Right lobe of liver (tissue), 6 donors: ENCODE data around the gene ZFPM1. TPM values are rescaled to one million over a fixed set of nuclear protein-coding genes. Genes with fewer than 3 reads are reported as not detected.

Experiments used
- ATAC-seq, 4 donors: fragments of 200-7000 bp; cut with Tn5 transposase; one replicate each; pipeline ENCODE4 v1.9.1; 2020; ENCODE audit warnings: mild to moderate bottlenecking in 4 of 4, moderate library complexity in 4 of 4
- DNase-seq, 3 donors: peaks; one replicate each; pipeline ENCODE4 v3.0.0-alpha.2; 2020
- H3K27ac ChIP-seq, 3 donors: fragments of 200-600 bp; one replicate each; pipeline ENCODE4 v1.8.0; 2022
- H3K27me3 ChIP-seq, 2 donors: fragments of 200-600 bp; one replicate each; pipeline ENCODE4 v1.8.0; 2022
- H3K36me3 ChIP-seq, 4 donors: fragments of 200-600 bp; sonication (generic) in 1 of 4; one replicate each; pipeline versions ENCODE4 v1.5.1 to v1.8.0; 2017 to 2022; ENCODE audit warnings: control low read depth in 1 of 4
- H3K4me1 ChIP-seq, 4 donors: fragments of 200-600 bp; sonication (generic) in 1 of 4; one replicate each; pipeline versions ENCODE4 v1.5.1 to v1.8.0; 2017 to 2022; ENCODE audit warnings: control low read depth in 1 of 4
- H3K4me3 ChIP-seq, 3 donors: fragments of 200-600 bp; one replicate each; pipeline ENCODE4 v1.8.0; 2022
- H3K9me3 ChIP-seq, 4 donors: fragments of 200-600 bp; sonication (generic) in 1 of 4; one replicate each; pipeline versions ENCODE4 v1.5.1 to v1.8.0; 2017 to 2022; ENCODE audit warnings: control low read depth in 1 of 4
- CTCF ChIP-seq, 4 donors: fragments of 200-600 bp in 3 of 4; fragments of 450-650 bp in 1 of 4; IDR thresholded peaks; one replicate each; pipeline versions ENCODE4 v1.5.1 to v1.8.0; 2016 to 2022; ENCODE audit warnings: antibody characterized with exemption in 4 of 4, mild to moderate bottlenecking in 2 of 4
- POLR2A ChIP-seq: fragments of 450-650 bp; IDR thresholded peaks from one replicate; pipeline ENCODE4 v1.6.1; 2017; ENCODE audit warnings: antibody characterized with exemption, mild to moderate bottlenecking
- WGBS: methylation state at CpG from one replicate; pipeline ENCODE4 v1.1.6; 2018; ENCODE audit warnings: low coverage, low lambda C conversion rate; ENCODE audit not compliant: insufficient coverage; ENCODE audit errors: missing lambda C conversion rate; 5-methylcytosine and 5-hydroxymethylcytosine counted together
- intact Hi-C, 2 donors: fragments of 100-400 bp; cut with DNase I; formaldehyde crosslinking; loops; one replicate each; pipeline versions ENCODE4 v1.11.2 to v1.14.1; 2022
- total RNA-seq, 6 experiments: library from RNA; depleted of rRNA in 2 of 6; stranded (reverse); fragments of >200 nt in 2 of 6; fragmentation: NEBNext Ultra II Directional in 3 of 6; extraction: Animal tissue kit (Norgen Biotek cat#: 25700) in 3 of 6; gene quantifications; one replicate each; pipeline versions ENCODE4 v1.1.0 to v1.2.4, GENCODE V29; 2016 to 2023
- donor health status: DM: no; HTN: yes; CAD: no.
- donor health status: DM: no; HTN: no; CAD: no.
- donor health status: DM: no; HTN: no; CAD: no.
- donor health status: DM: no; HTN: yes; CAD: no.
- donor health status: DM: no; HTN: yes; CAD: no.

The ZFPM1 gene
- total RNA-seq, 6 experiments from 2014 or later = 3.8 to 15.5 (median 8.3) TPM

- ATAC-seq (peak; percentile 72 to 78 (median 72)), DNase-seq (peak; percentile 88 to 92 (median 90))
- TF ChIP-seq POLR2A = no peak
- TF ChIP-seq CTCF (IDR thresholded peaks at IDR 0.05) = peak; percentile 62 to 89 (median 86)
- H3K36me3 ChIP-seq = no peaks in the 10 kb centered on the region
- no CpG with 5 or more reads among the region's 22 CpGs for WGBS
- peak overlapping the region in 2 of 3 donors; percentile 27 to 47 for H3K4me3 ChIP-seq
- peak overlapping the region; percentile 38 to 87 (median 77) for H3K27ac ChIP-seq
- H3K4me1 ChIP-seq = peaks cover 0 to 26% (median 20%) of the 10 kb centered on the region in 4 donors
- H3K9me3 ChIP-seq = no peaks in the 10 kb centered on the region
- no peaks in the 10 kb centered on the region for H3K27me3 ChIP-seq
- intact Hi-C loops = no loop called here
Measured at GRCh38 chr16:88505405-88506082, 52.5 kb downstream of the ZFPM1 start.

- Histone ChIP-seq H3K9me3 (no peaks in the 10 kb centered on the region), H3K36me3 (no peaks in the 10 kb centered on the region), H3K27ac (no peak overlapping the region), H3K27me3 (no peaks in the 10 kb centered on the region), H3K4me1 (peaks cover 0 to 24% (median 18%) of the 10 kb centered on the region in 4 donors), H3K4me3 (no peak overlapping the region)
- WGBS = 97% methylated on average over 19 of the region's 21 CpGs
- intact Hi-C loops = no loop called here
- TF ChIP-seq POLR2A (no peak), CTCF (IDR thresholded peaks at IDR 0.05) (no peak)
- ATAC-seq (no peak), DNase-seq (no peak)
Measured at GRCh38 chr16:88506723-88507122, 53.6 kb downstream of the ZFPM1 start.

- no peak for ATAC-seq
- Histone ChIP-seq H3K9me3 (no peaks in the 10 kb centered on the region), H3K27me3 (no peaks in the 10 kb centered on the region), H3K4me3 (no peak overlapping the region), H3K27ac (no peak overlapping the region), H3K4me1 (peaks cover 0 to 24% (median 18%) of the 10 kb centered on the region in 4 donors), H3K36me3 (no peaks in the 10 kb centered on the region)
- intact Hi-C loops = no loop called here
- DNase-seq = no peak
- TF ChIP-seq CTCF (IDR thresholded peaks at IDR 0.05) (no peak), POLR2A (no peak)
- no CpG with 5 or more reads among the region's 9 CpGs for WGBS
Measured at GRCh38 chr16:88507231-88507743, 54.2 kb downstream of the ZFPM1 start.

- H3K9me3 ChIP-seq = no peaks in the 10 kb centered on the region
- no peaks in the 10 kb centered on the region for H3K36me3 ChIP-seq
- H3K27ac ChIP-seq = no peak overlapping the region
- H3K4me3 ChIP-seq = no peak overlapping the region
- DNase-seq = no peak
- H3K4me1 ChIP-seq = peaks cover 0 to 23% (median 17%) of the 10 kb centered on the region in 4 donors
- TF ChIP-seq POLR2A (no peak), CTCF (IDR thresholded peaks at IDR 0.05) (no peak)
- no CpG with 5 or more reads among the region's 13 CpGs for WGBS
- H3K27me3 ChIP-seq = no peaks in the 10 kb centered on the region
- intact Hi-C loops = no loop called here
- no peak for ATAC-seq
Measured at GRCh38 chr16:88508376-88508867, 55.3 kb downstream of the ZFPM1 start.
